Measurements from ENCODE around the gene RAP1GAP.

The RAP1GAP gene

DNA sequence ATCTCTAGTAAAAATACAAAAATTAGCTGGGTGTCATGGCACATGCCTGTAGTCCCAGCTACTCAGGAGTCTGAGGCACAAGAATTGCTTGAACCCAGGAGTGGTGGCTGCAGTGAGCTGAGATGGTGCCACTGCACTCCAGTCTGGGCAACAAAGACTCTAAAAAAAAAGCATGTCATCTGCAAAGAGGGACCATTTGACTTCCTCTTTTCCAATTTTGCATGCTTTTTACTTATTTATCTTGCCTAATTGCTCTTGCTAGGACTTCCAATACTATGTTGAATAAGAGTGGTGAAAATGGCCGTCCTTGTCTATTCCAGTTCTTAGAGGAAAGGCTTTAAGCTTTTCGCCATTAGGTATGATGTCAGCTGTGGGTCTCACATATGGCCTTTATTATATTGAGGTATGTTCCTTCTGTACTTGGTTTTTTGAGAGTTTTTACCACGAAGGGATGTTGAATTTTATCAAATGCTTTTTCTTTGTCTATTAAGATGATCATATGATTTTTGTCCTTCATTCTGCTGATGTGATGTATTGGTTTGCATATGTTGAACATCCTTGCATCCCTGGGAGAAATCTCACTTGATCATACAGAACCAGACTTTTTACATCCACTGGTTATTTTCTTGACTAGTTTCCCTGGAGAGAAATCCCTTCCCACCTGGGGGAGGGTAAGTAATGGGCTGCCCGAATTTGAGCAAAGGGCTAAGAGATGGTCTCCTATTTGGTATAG lies 17.0 kb upstream of the RAP1GAP start:
- Histone ChIP-seq H3K4me3 (IDR thresholded peaks at IDR 0.05; ENCODE audit: insufficient read depth, low read depth, low read length) (no peak overlapping the region), H3K79me2 (ENCODE audit: insufficient read depth, low read depth) (no peaks in the 10 kb centered on the region), H3K4me2 (no peak overlapping the region), H4K20me1 (ENCODE audit: insufficient read depth) (no peaks in the 10 kb centered on the region), H3K9ac (no peak overlapping the region), H2AFZ (ENCODE audit: low read depth) (no peak overlapping the region), H3K27me3 (ENCODE audit: insufficient read depth, low read depth) (no peaks in the 10 kb centered on the region), H3K36me3 (ENCODE audit: insufficient read depth) (no peaks in the 10 kb centered on the region), H3K27ac (no peak overlapping the region), H3K4me1 (ENCODE audit: low read depth, poor library complexity, severe bottlenecking) (no peaks in the 10 kb centered on the region)
- TF ChIP-seq, protein P1, sequence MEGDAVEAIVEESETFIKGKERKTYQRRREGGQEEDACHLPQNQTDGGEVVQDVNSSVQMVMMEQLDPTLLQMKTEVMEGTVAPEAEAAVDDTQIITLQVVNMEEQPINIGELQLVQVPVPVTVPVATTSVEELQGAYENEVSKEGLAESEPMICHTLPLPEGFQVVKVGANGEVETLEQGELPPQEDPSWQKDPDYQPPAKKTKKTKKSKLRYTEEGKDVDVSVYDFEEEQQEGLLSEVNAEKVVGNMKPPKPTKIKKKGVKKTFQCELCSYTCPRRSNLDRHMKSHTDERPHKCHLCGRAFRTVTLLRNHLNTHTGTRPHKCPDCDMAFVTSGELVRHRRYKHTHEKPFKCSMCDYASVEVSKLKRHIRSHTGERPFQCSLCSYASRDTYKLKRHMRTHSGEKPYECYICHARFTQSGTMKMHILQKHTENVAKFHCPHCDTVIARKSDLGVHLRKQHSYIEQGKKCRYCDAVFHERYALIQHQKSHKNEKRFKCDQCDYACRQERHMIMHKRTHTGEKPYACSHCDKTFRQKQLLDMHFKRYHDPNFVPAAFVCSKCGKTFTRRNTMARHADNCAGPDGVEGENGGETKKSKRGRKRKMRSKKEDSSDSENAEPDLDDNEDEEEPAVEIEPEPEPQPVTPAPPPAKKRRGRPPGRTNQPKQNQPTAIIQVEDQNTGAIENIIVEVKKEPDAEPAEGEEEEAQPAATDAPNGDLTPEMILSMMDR (conservative IDR thresholded peaks at IDR 0.05; ENCODE audit: low read depth, low read length), result no peak

- H3K9ac ChIP-seq, result no peak overlapping the region
- H3K27ac ChIP-seq, result no peak overlapping the region
- no peak overlapping the region for H3K4me3 ChIP-seq (IDR thresholded peaks at IDR 0.05; ENCODE audit: insufficient read depth, low read depth, low read length)
- no peaks in the 10 kb centered on the region for H3K4me1 ChIP-seq (ENCODE audit: low read depth, poor library complexity, severe bottlenecking)
- no peaks in the 10 kb centered on the region for H4K20me1 ChIP-seq (ENCODE audit: insufficient read depth)
- H3K4me2 ChIP-seq, result no peak overlapping the region
- H3K79me2 ChIP-seq (ENCODE audit: insufficient read depth, low read depth), result no peaks in the 10 kb centered on the region
- no peak overlapping the region for H2AFZ ChIP-seq (ENCODE audit: low read depth)
- TF ChIP-seq, protein P1 (conservative IDR thresholded peaks at IDR 0.05; ENCODE audit: low read depth, low read length), result no peak
- H3K27me3 ChIP-seq (ENCODE audit: insufficient read depth, low read depth), result no peaks in the 10 kb centered on the region
- H3K36me3 ChIP-seq (ENCODE audit: insufficient read depth), result no peaks in the 10 kb centered on the region
Observed at GRCh38 chr1:21681426-21681825, 12.3 kb upstream of the RAP1GAP start.

DNA sequence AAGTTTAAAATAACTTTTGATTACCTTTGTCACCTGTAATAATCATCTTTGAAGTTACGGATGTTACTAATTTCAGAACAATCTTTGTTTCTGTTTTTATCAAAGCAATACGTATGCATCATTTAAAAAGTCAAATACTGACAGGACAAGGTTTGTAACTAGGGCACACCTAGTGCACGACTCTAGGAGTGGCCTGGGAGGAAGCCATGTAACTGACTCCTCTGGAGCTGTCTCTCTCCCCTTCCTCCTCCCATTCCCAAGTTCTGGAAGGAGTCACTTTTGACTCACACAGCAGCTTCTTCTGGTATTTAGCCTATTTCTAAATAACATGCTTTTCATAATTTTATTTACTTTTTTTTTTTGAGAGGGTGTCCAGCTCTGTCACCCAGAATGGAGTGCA lies 11.8 kb upstream of the RAP1GAP start:
- Histone ChIP-seq H3K4me3 (IDR thresholded peaks at IDR 0.05; ENCODE audit: insufficient read depth, low read depth, low read length) (no peak overlapping the region), H3K36me3 (ENCODE audit: insufficient read depth) (no peaks in the 10 kb centered on the region), H3K9ac (no peak overlapping the region), H3K27me3 (ENCODE audit: insufficient read depth, low read depth) (no peaks in the 10 kb centered on the region), H3K79me2 (ENCODE audit: insufficient read depth, low read depth) (no peaks in the 10 kb centered on the region), H2AFZ (ENCODE audit: low read depth) (no peak overlapping the region), H3K4me1 (ENCODE audit: low read depth, poor library complexity, severe bottlenecking) (no peaks in the 10 kb centered on the region), H4K20me1 (ENCODE audit: insufficient read depth) (no peaks in the 10 kb centered on the region), H3K4me2 (no peak overlapping the region), H3K27ac (no peak overlapping the region)
- TF ChIP-seq, protein P1 (conservative IDR thresholded peaks at IDR 0.05; ENCODE audit: low read depth, low read length), result no peak

DNA sequence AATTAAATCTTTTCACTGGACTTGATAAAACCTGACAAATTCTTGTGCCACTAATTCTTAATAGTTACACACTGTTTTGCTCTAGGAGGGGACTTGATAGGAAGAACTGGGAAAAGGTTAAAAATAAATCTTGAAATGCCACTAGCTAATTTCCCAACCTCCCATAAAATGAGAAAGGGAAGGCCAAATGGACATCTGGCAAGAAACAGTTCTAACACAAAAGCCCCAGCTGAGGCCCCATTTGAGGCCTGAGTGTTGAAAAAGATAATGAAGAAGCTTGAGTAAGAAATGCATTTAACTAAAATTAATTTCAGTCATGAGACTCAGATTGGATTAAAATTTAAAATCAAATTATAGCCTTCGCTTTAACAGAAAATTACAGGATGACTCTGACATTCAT lies 11.2 kb upstream of the RAP1GAP start:
- Histone ChIP-seq H3K4me2 (no peak overlapping the region), H3K9ac (no peak overlapping the region), H3K4me1 (ENCODE audit: low read depth, poor library complexity, severe bottlenecking) (no peaks in the 10 kb centered on the region), H3K4me3 (IDR thresholded peaks at IDR 0.05; ENCODE audit: insufficient read depth, low read depth, low read length) (no peak overlapping the region), H2AFZ (ENCODE audit: low read depth) (no peak overlapping the region), H3K79me2 (ENCODE audit: insufficient read depth, low read depth) (no peaks in the 10 kb centered on the region), H3K36me3 (ENCODE audit: insufficient read depth) (no peaks in the 10 kb centered on the region), H3K27ac (no peak overlapping the region), H4K20me1 (ENCODE audit: insufficient read depth) (no peaks in the 10 kb centered on the region), H3K27me3 (ENCODE audit: insufficient read depth, low read depth) (no peaks in the 10 kb centered on the region)
- TF ChIP-seq, protein P1 (conservative IDR thresholded peaks at IDR 0.05; ENCODE audit: low read depth, low read length), result no peak

Measured in KMS-11 (cell line).